H1 (cell line): ENCODE results near the gene FAM167B. TPM values are rescaled to one million over a fixed set of nuclear protein-coding genes. Genes with fewer than 3 reads are reported as not detected.

Source experiments
- CTCF ChIA-PET: fragments of 300-600 bp; sonication (Branson Sonifier 250); formaldehyde crosslinking; loops from one replicate; lab custom pipeline; 2021; ENCODE audit not compliant: partially characterized antibody; lab: Charles Lee
- POLR2A ChIA-PET: fragments of 300-600 bp; sonication (Branson Sonifier 250); formaldehyde crosslinking; loops from one replicate; lab custom pipeline; 2021; ENCODE audit warnings: inconsistent platforms; ENCODE audit not compliant: partially characterized antibody; lab: Charles Lee
- DNase-seq, 2 experiments: peaks; one replicate each; pipeline versions ENCODE4 v3.0.0 to v3.0.0-alpha.2; 2010 to 2022; ENCODE audit warnings: low spot score in 2 of 2, low read depth in 1 of 2, mixed read lengths in 1 of 2
- FAIRE-seq: peaks from 2 replicates; lab custom pipeline; 2011; peaks lifted over from hg19 to GRCh38; lab: Jason Lieb, UNC
- H2AFZ ChIP-seq: 2 replicates; pipeline ENCODE4 v1.8.1; 2012; ENCODE audit warnings: low read length, inconsistent platforms
- H2AK5ac ChIP-seq: 2 replicates; pipeline ENCODE4 v1.6.1; 2013; ENCODE audit warnings: low read depth, low read length
- H2BK120ac ChIP-seq: replicated peaks from 2 replicates; pipeline ENCODE3; 2013; ENCODE audit warnings: low read depth, low read length, inconsistent platforms
- H2BK12ac ChIP-seq: 2 replicates; pipeline ENCODE4 v1.6.1; 2013; ENCODE audit warnings: low read depth, low read length
- H2BK15ac ChIP-seq: 2 replicates; pipeline ENCODE4 v1.6.1; 2013; ENCODE audit warnings: low read length
- H2BK20ac ChIP-seq: 2 replicates; pipeline ENCODE4 v1.6.1; 2013; ENCODE audit warnings: low read length
- H2BK5ac ChIP-seq: 2 replicates; pipeline ENCODE4 v1.6.1; 2013; ENCODE audit warnings: low read depth, low read length
- H3K14ac ChIP-seq: 2 replicates; pipeline ENCODE4 v1.6.1; 2013; ENCODE audit warnings: inconsistent platforms; ENCODE audit not compliant: insufficient read length
- H3K18ac ChIP-seq: 2 replicates; pipeline ENCODE4 v1.6.1; 2013; ENCODE audit warnings: low read length; ENCODE audit errors: extremely low read depth
- H3K23ac ChIP-seq: 2 replicates; pipeline ENCODE4 v1.6.1; 2013; ENCODE audit warnings: inconsistent platforms; ENCODE audit not compliant: insufficient read length
- H3K23me2 ChIP-seq: 2 replicates; pipeline ENCODE4 v1.6.1; 2013; ENCODE audit warnings: low read depth, low read length
- H3K27ac ChIP-seq: 2 replicates; pipeline ENCODE4 v1.6.1; 2011; ENCODE audit warnings: low read depth, low read length, inconsistent platforms
- H3K27me3 ChIP-seq, 4 experiments: replicated peaks in 1 of 4; 1 replicate in 1 of 4; 2 replicates in 3 of 4; pipeline versions ENCODE4 v1.6.1 to v1.8.1; 2011 to 2013; ENCODE audit warnings: low read length in 3 of 4, mild to moderate bottlenecking in 3 of 4, inconsistent platforms in 2 of 4, mixed read lengths in 2 of 4, moderate library complexity in 1 of 4; ENCODE audit not compliant: control insufficient read depth in 3 of 4, insufficient read depth in 3 of 4; ENCODE audit errors: extremely low read depth in 1 of 4
- H3K36me3 ChIP-seq, 4 experiments: 2 replicates each; pipeline versions ENCODE4 v1.6.1 to v1.8.1; 2011 to 2013; ENCODE audit warnings: mild to moderate bottlenecking in 4 of 4, low read length in 3 of 4, moderate library complexity in 2 of 4, control low read depth in 1 of 4, inconsistent platforms in 1 of 4; ENCODE audit not compliant: insufficient read depth in 4 of 4, control insufficient read depth in 2 of 4
- H3K4ac ChIP-seq: replicated peaks from 2 replicates; pipeline ENCODE3; 2013; ENCODE audit warnings: low read length, low read depth, mixed read lengths, inconsistent platforms; ENCODE audit not compliant: insufficient read length
- H3K4me1 ChIP-seq, 4 experiments: replicated peaks in 1 of 4; 1 replicate in 1 of 4; 2 replicates in 3 of 4; pipeline versions ENCODE4 v1.6.1 to v1.8.1; 2011 to 2013; ENCODE audit warnings: low read length in 3 of 4, inconsistent platforms in 2 of 4, mixed read lengths in 1 of 4; ENCODE audit not compliant: insufficient read depth in 4 of 4, control insufficient read depth in 3 of 4
- H3K4me2 ChIP-seq, 2 experiments: 2 replicates each; pipeline versions ENCODE4 v1.6.1 to v1.8.1; 2011 to 2013; ENCODE audit warnings: low read depth in 2 of 2, low read length in 2 of 2, control low read depth in 1 of 2, inconsistent platforms in 1 of 2, mild to moderate bottlenecking in 1 of 2; ENCODE audit not compliant: insufficient read depth in 1 of 2
- H3K4me3 ChIP-seq, 4 experiments: fragments of 200-600, 300-600 bp in 1 of 4; sonication (generic), shearing (Covaris generic), sonication (Bioruptor Twin) in 1 of 4; 2 replicates each; pipeline versions ENCODE4 v1.5.1 to v1.8.1; 2011 to 2016; ENCODE audit warnings: low read length in 4 of 4, low read depth in 3 of 4, control low read depth in 2 of 4, inconsistent platforms in 2 of 4, mild to moderate bottlenecking in 2 of 4, mixed read lengths in 1 of 4, moderate library complexity in 1 of 4; ENCODE audit not compliant: insufficient read depth in 2 of 4; ENCODE audit errors: extremely low read depth in 1 of 4
- H3K56ac ChIP-seq: replicated peaks from 2 replicates; pipeline ENCODE3; 2013; ENCODE audit warnings: low read depth, mild to moderate bottlenecking, mixed read lengths, low read length, inconsistent platforms; ENCODE audit not compliant: insufficient read length
- H3K79me1 ChIP-seq: 2 replicates; pipeline ENCODE4 v1.6.1; 2013; ENCODE audit warnings: low read depth, low read length, control low read depth
- H3K79me2 ChIP-seq, 2 experiments: 2 replicates each; pipeline versions ENCODE4 v1.6.1 to v1.8.1; 2012 to 2013; ENCODE audit warnings: low read length in 2 of 2, mild to moderate bottlenecking in 2 of 2, inconsistent platforms in 1 of 2; ENCODE audit not compliant: insufficient read depth in 2 of 2, control insufficient read depth in 1 of 2
- H3K9ac ChIP-seq, 4 experiments: replicated peaks in 1 of 4; 1 replicate in 1 of 4; 2 replicates in 3 of 4; pipeline versions ENCODE4 v1.6.1 to v1.8.1; 2011 to 2013; ENCODE audit warnings: low read depth in 3 of 4, low read length in 3 of 4, control low read depth in 2 of 4, mild to moderate bottlenecking in 2 of 4, moderate library complexity in 2 of 4, inconsistent platforms in 1 of 4; ENCODE audit errors: extremely low read depth in 1 of 4
- H3K9me3 ChIP-seq, 2 experiments: 2 replicates each; pipeline versions ENCODE4 v1.6.1 to v1.8.1; 2012 to 2013; ENCODE audit warnings: mild to moderate bottlenecking in 2 of 2, moderate library complexity in 2 of 2, control low read depth in 1 of 2, inconsistent platforms in 1 of 2, low read depth in 1 of 2, low read length in 1 of 2, mixed read lengths in 1 of 2; ENCODE audit not compliant: insufficient read depth in 2 of 2
- H4K20me1 ChIP-seq, 2 experiments: replicated peaks in 1 of 2; 2 replicates each; pipeline versions ENCODE3 to v1.8.1; 2011 to 2013; ENCODE audit warnings: inconsistent platforms in 2 of 2, low read length in 2 of 2, mild to moderate bottlenecking in 1 of 2; ENCODE audit not compliant: insufficient read depth in 2 of 2, control insufficient read depth in 1 of 2
- H4K5ac ChIP-seq: 2 replicates; pipeline ENCODE4 v1.6.1; 2013; ENCODE audit warnings: low read length, low read depth, mixed read lengths, inconsistent platforms; ENCODE audit not compliant: insufficient read length
- H4K8ac ChIP-seq: 2 replicates; pipeline ENCODE4 v1.8.0; 2013; ENCODE audit warnings: mild to moderate bottlenecking, moderate library complexity, low read length, inconsistent platforms; ENCODE audit not compliant: insufficient read depth; ENCODE audit errors: extremely low read depth
- H4K91ac ChIP-seq: replicated peaks from 2 replicates; pipeline ENCODE3; 2013; ENCODE audit warnings: low read length, mixed read lengths, inconsistent platforms; ENCODE audit not compliant: insufficient read length
- ATF3 ChIP-seq: IDR thresholded peaks from 2 replicates; pipeline ENCODE4 v1.6.1; 2011; ENCODE audit warnings: low read depth, mild to moderate bottlenecking, low read length; ENCODE audit not compliant: insufficient read depth
- GABPA ChIP-seq: IDR thresholded peaks from 2 replicates; pipeline ENCODE4 v1.6.1; 2011; ENCODE audit warnings: mild to moderate bottlenecking, low read length, moderate library complexity, borderline replicate concordance; ENCODE audit not compliant: insufficient read depth
- JUND ChIP-seq: IDR thresholded peaks from 2 replicates; pipeline ENCODE4 v1.6.1; 2011; ENCODE audit warnings: mild to moderate bottlenecking, improper control_type of control experiment, low read length
- KDM5A ChIP-seq: fragments of 200-600 bp; IDR thresholded peaks from 2 replicates; pipeline ENCODE4 v1.7.1; 2012; ENCODE audit warnings: mild to moderate bottlenecking, low read length, inconsistent platforms, mixed read lengths
- NANOG ChIP-seq: IDR thresholded peaks from 2 replicates; pipeline ENCODE4 v1.6.1; 2011; ENCODE audit warnings: low read length, low read depth, mild to moderate bottlenecking, inconsistent platforms; ENCODE audit not compliant: insufficient read depth, poor library complexity, severe bottlenecking
- RBBP5 ChIP-seq: IDR thresholded peaks from 2 replicates; pipeline ENCODE4 v1.7.1; 2012; ENCODE audit warnings: low read depth, mild to moderate bottlenecking, inconsistent platforms, low read length, moderate library complexity, borderline replicate concordance
- SP4 ChIP-seq: IDR thresholded peaks from 2 replicates; pipeline ENCODE4 v1.6.1; 2012; ENCODE audit warnings: low read length, inconsistent platforms
- TAF1 ChIP-seq: IDR thresholded peaks from 2 replicates; pipeline ENCODE4 v1.6.1; 2011; ENCODE audit warnings: mild to moderate bottlenecking, low read depth, low read length
- TEAD4 ChIP-seq: IDR thresholded peaks from 2 replicates; pipeline ENCODE4 v1.6.1; 2012; ENCODE audit warnings: low read depth, low read length, inconsistent platforms, mixed read lengths
- USF2 ChIP-seq: IDR thresholded peaks from 2 replicates; pipeline ENCODE4 v1.6.1; 2011; ENCODE audit warnings: low read length, improper control_type of control experiment
- WGBS, 2 experiments: shearing (Covaris generic) in 1 of 2; methylation state at CpG; one replicate each; pipeline versions ENCODE4 v1.1.6 to v1.1.7; 2013 to 2015; ENCODE audit warnings: low lambda C conversion rate in 2 of 2, mixed read lengths in 2 of 2, inconsistent platforms in 1 of 2, low coverage in 1 of 2, missing lambda C conversion rate in 1 of 2; ENCODE audit not compliant: insufficient replicate concordance in 2 of 2, insufficient coverage in 1 of 2, insufficient read length in 1 of 2; ENCODE audit errors: extremely low coverage in 1 of 2, missing lambda C conversion rate in 1 of 2; 5-methylcytosine and 5-hydroxymethylcytosine counted together
- polyA plus RNA-seq, 7 experiments: library from polyadenylated mRNA; depleted of rRNA in 3 of 7; stranded (reverse) in 5 of 7; unstranded in 2 of 7; fragments of >200 nt in 5 of 7; fragments of 200-250 nt in 2 of 7; gene quantifications; 1 replicate in 5 of 7; 2 replicates in 1 of 7; 4 replicates in 1 of 7; pipeline versions ENCODE4 v1.2.1 to v1.2.3, GENCODE V29; 2011 to 2013; ENCODE audit warnings: missing spikeins in 2 of 7, mixed read lengths in 2 of 7
- total RNA-seq: library from RNA; stranded (reverse); fragmentation: NEBNext Ultra II Directional; extraction: Animal tissue kit (Norgen Biotek cat#: 25700); gene quantifications from 2 replicates; pipeline ENCODE4 v1.2.1, GENCODE V29; 2021

Gene FAM167B
- total and polyA plus RNA-seq, 2 of the 8 experiments (the other 6 are each of a cell fraction or from before 2014, with no cell fraction given), result 2.8 to 3.9 TPM

DNA sequence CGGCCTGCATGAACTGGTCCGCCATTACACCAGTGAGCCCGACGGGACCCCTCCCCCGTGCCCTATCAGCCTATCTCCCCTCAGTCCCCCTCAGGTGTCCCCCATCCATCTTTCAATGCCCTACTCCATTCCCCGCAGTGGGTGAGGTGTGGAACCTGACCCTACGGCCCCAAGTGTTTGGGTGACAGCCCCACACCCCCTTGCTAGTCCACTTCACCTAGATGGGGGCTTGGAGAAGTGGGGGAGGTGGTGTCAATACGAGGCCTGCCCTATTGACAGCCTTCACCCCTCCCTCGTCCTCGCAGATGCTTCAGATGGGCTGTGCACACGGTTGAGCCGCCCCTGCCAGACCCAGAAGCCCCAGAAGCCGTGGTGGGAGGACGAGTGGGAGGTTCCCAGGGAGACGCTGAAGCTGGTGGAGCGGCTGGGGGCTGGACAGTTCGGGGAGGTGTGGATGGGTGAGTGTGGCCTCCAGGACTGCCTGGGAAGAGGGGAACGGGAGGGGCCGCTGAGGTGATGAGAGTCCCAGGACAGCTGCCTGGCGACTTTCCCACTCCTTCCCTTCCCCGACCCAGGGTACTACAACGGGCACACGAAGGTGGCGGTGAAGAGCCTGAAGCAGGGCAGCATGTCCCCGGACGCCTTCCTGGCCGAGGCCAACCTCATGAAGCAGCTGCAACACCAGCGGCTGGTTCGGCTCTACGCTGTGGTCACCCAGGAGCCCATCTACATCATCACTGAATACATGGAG is 29.2 kb downstream of the FAM167B start:
- Histone ChIP-seq H3K4me2 (peak overlapping the region in 1 of 2 experiments; percentile 98; a peak in 2 of 4 replicates), H2AFZ (no peak overlapping the region), H3K27me3 (no peaks in the 10 kb centered on the region), H3K4ac (no peak overlapping the region), H2AK5ac (no peak overlapping the region), H3K79me2 (no peaks in the 10 kb centered on the region), H4K8ac (no peak overlapping the region; the same call in 1 of the 2 replicates), H2BK15ac (no peak overlapping the region), H3K9me3 (no peaks in the 10 kb centered on the region), H3K18ac (no peak overlapping the region), H3K14ac (no peak overlapping the region), H2BK12ac (no peak overlapping the region), H4K20me1 (peaks cover 0 to 4% of the 10 kb centered on the region in 2 experiments), H2BK5ac (no peak overlapping the region), H3K56ac (no peak overlapping the region), H3K23me2 (peaks cover 19% of the 10 kb centered on the region), H3K9ac (no peak overlapping the region), H3K36me3 (peaks cover 0 to 8% (median 2%) of the 10 kb centered on the region in 4 experiments; a peak in 3 of 8 replicates), H3K79me1 (no peaks in the 10 kb centered on the region; the same call in 1 of the 2 replicates), H4K5ac (no peak overlapping the region), H2BK20ac (no peak overlapping the region), H4K91ac (peak overlapping the region; percentile 35), H2BK120ac (no peak overlapping the region), H3K4me3 (peak overlapping the region in 1 of 4 experiments; percentile 56; a peak in 1 of 8 replicates), H3K4me1 (peaks cover 6 to 33% (median 19%) of the 10 kb centered on the region in 4 experiments), H3K23ac (no peak overlapping the region), H3K27ac (no peak overlapping the region)
- POLR2A ChIA-PET, result interaction anchor here (0.6 to 3.9 kb wide), 7 partner anchors 13 to 61 kb away, joined by 3 to 27 read pairs (median 4); partner anchors contain the start of gene MARCKSL1
- FAIRE-seq (no peak), DNase-seq (no peak)
- CTCF ChIA-PET, result interaction anchor here (0.6 to 4.3 kb wide), 7 partner anchors 14 to 169 kb away, joined by 3 to 27 read pairs (median 3); partner anchors contain the start of genes KPNA6 and LCK
- WGBS, 2 experiments, result 88% methylated on average over 30 of the region's 30 CpGs; no CpG with 5 or more reads in 1 of the 2 experiments
- TF ChIP-seq KDM5A (no peak), RBBP5 (no peak), SP4 (no peak), USF2 (no peak), GABPA (no peak), JUND (no peak), TEAD4 (no peak), ATF3 (no peak), NANOG (no peak), TAF1 (no peak)
